ENCODE measurements around the gene LIG1.

LIG1 gene

DNA sequence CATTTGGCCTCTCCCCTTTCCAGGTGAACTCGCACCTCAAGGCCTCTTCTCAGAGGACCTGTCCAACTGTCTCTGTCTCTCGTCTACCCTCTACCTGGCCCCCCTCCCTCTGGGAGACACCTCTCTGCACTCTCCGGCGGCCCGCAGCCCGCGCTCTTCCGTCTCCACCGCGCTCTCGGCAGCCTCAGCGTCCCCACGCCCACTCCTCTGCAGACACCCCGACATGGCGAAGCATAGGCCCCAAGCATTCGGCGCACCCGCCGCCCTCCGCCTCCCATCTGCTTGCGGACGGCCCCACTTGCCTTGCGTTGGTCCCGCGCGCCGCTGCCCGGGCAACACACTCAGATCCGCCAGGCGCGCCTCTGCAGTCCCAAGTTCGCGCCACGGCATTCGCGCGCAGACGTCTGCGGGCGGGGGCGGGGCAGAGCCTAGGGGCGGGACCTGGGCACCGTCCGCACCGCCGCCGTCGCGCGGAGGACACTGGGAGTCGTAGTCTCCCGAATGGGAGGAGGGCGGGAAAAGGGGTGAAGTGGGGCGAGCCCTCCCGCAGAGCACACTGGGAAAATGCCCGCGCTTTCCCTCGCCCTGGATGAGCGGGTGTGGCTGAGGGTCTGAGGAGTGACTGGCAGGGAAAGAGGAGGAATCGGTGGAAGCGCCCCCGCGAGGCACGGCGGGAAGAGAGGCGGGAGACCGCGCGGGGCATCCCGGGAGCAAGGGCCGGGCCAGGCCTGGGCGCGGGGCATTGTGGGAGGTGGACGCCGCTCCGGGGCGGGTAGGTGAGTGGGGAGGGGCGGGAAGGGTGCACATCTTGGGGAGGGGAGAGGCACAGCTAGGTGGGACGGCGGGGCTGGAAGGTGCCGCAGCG, at the start of gene LIG1, which contains the start of gene ZSWIM9:
LIG1 (minus strand) TSS at position 406 of the 865 bp plus-strand sequence. CDS start 4,778 bp downstream, outside the sequence.
ZSWIM9 (plus strand) TSS at position 742 of the 865 bp plus-strand sequence. CDS start 1,123 bp downstream, outside the sequence.
- peak; percentile 94 to 95 for DNase-seq (ENCODE audit: low read depth in 2 of 2)

DNA sequence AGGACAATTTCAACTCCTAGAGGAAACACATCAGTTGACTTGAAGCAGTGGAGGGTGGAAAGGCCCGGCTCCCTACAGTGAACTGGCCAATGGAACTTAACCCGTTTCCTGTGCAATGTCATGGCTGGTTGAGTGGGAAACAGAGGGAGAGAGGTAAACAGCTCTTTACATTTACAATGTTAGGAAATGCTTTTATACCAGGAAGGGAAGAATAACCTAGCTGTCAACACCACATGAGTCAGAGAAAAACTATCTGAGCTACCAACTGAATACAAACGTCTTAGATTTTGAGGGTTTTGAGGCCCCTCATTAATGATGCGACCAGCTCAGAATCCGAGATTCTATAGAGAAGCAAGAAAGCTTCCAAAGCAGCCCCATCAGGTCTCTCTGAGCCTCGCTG, 48.9 kb upstream of the LIG1 start:
- peak; percentile 12 to 20 for DNase-seq (ENCODE audit: low read depth in 2 of 2)

DNA sequence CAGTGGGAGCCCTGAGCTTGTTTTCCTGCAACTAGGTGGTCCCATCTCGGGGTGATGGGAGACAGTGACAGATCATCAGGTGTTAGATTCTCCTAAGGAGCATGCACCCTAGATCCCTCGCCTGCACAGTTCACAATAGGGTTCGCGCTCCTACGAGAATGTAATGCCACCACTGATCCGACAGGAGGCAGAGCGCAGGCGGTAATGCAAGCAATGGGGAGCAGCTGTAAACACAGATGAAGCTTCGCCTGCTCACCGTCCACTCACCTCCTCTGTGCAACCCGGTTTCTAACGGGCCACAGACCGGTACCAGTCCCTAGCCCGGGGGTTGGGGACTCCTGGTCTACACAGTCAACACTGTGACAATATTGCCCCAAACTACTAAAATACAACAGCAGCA, 46.8 kb upstream of the LIG1 start:
- DNase-seq (ENCODE audit: low read depth in 2 of 2) = no peak

DNA sequence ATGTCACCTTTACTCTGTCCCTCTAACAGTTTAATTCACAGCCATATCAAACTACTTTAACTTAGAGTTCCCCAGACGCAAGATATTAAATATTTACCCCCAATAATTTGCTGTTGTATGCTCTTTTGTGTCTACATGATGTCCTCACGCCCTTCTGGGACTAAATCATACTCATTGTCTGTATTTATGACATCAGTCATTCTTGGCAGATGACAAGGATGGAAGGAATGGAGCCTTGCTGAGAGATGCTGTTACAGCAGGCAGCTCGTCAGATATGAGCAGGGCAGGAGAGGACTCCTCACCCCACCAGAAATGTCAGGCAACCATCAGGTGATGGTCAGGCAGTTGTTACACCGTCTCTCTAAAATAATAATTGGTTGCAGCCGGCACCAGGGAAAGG, 43.8 kb upstream of the LIG1 start:
- no peak for DNase-seq (ENCODE audit: low read depth in 2 of 2)

DNA sequence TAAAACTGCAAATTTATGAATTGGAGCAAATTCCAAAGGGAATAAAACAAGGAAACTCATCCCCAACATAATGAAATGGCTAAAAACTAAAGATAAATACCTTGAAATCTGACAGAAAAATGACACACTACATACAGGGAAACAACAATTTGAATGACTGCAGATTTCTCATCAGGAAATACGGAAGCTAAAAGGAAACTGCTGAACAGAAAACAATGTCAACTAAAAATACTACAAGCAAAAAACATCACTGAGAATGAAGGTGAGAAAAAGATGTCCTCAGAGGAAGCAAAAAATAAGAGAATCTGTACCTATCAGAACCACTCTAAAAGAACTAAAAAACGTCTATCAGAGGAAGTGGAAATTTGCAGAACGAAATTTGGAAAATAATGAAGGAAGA, 39.9 kb upstream of the LIG1 start:
- no peak for DNase-seq (ENCODE audit: low read depth in 2 of 2)

DNA sequence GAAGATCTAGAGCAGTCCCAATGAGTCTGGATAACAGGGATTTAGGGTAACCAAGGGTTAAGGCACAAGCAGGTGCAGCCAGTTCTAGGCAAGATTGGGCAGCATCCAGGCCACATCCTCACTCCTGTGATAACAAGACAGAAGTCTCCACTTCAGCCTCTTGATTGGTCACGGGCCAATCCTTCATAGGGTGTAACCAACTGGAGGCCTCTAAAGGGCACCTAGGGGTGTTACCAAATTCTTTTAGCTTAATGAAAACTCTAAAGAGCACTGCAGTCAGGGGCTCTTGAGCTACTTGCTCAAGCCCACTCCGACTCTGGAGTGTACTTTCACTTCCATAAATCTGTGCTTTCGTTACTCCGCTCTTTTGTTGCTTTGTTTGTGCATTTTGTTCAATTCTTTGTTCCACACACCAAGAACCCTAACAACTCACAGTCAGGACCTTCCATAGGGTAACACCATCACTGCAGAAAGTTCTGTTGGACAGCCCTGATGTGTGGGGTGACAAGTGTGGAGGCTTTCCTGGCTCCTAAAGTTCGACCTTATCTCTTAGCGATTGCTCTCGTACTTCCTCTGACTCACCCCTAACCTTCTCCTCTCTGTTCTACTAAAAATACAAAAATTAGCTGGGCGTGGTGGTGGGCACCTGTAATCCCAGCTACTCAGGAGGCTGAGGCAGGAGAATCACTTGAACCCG, 36.4 kb upstream of the LIG1 start:
- DNase-seq (ENCODE audit: low read depth in 2 of 2) = no peak

DNA sequence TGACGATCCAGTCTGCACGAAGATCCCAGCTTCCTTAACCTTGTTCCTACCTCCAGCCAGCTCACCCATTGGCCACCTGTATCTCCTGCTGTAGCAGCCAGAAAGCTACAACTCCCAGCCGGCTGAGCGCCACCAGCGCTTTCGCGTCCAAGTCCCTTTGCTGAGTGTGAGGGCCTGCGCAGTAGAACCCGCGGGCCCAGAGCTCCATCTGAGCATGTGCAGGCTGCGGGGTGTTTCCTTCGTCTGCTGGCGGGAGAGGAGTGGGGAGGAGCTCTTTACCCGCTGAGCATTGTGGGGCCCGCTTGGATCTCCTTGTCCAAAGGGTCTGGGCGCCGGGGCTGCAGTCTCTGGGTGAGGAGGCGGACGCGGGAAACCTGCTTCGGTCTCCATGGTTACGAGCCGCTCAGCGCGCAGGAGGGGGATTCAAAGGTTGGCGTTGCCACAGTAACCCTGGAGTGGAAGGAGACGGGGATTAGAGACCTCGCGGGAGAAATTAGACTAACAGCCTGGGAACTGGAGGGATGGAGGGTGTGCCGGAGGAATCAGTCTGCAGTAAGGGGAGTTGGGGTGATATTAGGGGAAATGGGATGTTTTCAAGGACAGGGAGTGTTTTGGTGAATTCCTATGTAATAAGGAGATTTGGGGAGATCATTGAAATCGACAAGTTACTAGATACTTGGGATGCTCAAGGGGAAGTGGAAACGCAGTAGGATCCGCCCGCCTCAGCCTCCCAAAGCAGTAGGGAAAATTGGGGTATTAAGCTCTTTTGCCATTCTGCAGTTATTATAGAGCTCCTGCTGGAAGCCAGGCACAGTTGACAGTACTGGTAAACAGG, 33.9 kb upstream of the LIG1 start:
- peak; percentile 82 to 88 for DNase-seq (ENCODE audit: low read depth in 2 of 2)

DNA sequence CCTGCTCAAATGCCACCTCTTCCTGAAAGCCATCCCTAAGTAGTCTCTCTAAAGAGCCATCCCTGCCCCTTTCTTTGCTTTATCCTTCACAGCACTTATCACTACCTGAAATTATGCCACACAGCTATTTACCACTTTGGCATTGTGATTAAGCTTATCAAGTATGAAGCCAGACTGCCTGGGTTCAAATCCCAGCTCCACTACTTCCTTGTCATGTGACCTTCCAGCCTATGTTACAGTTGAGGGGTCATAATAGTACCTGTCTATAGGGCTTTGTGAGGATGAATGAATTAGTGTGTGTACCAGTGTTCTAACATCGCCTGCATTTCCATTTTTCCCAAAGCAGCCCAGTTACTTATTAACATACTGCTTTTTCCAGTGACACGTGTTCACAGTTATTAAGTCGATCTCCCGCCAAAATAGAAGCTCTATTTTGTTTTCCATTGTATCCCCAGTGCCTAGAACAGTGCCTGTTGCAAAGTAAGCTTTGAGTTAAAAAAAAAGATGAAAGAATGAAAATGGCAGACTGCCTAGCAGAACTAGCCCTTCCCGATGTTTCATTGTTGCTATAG, 33.2 kb upstream of the LIG1 start:
- no peak for DNase-seq (ENCODE audit: low read depth in 2 of 2)

DNA sequence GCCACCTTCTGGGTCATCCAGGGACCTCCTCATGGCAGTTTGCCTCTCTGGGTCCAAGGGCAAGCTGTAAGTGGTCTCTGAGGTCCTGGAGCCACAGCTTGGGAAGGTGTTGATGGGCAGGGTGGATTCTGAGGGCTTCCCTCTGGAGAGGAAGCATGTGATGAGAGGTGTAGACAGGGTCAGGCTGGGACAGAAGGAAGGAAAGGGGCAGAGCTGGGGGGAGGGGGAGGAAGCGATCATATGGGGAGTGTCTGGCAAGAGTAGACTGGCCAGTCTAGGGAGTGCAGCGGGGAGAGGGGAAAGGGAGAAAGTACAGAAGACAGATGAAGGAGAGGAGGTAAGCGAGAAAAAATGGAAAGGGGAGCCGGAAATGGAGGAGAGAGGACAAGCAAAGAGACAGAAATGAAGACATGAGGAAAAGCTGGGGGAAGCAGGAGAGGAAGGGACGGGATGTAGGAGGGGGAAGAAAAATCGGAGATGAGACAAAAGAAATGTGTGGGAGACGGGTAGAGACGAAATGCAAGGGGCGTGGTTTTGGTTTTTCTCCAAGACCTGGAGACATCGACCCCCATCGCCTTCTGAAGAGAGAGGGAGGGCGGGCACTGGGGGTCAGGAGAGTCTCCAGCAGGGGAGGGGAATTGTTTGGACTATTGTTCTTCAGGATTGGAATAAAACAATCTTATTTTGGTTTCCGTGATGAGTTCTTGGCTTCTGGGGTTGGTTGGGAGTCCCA, 27.0 kb upstream of the LIG1 start:
- DNase-seq (ENCODE audit: low read depth in 2 of 2) = no peak

DNA sequence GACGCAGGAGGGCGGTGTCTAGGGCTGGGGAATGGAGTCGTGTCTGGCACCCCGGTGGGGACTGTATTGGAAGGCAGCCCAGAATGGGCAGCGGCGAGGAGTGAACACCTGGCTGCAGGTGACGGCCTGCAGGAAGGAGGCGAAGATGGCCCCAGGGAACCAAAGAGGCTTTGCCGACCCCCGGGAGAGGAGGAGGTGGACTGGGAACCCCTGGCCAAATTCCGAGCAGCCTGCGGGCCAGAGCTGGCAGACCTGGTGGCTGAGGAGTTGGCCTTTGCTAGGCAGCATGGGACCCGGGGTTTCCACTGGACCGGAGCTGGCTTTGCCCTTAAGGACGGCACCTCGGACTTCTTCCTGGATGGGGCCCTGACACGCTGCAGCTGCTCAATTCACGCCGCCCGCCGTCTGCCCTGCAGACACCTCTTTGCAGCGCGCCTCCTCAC, 26.2 kb upstream of the LIG1 start:
- DNase-seq (ENCODE audit: low read depth in 2 of 2) = no peak

DNA sequence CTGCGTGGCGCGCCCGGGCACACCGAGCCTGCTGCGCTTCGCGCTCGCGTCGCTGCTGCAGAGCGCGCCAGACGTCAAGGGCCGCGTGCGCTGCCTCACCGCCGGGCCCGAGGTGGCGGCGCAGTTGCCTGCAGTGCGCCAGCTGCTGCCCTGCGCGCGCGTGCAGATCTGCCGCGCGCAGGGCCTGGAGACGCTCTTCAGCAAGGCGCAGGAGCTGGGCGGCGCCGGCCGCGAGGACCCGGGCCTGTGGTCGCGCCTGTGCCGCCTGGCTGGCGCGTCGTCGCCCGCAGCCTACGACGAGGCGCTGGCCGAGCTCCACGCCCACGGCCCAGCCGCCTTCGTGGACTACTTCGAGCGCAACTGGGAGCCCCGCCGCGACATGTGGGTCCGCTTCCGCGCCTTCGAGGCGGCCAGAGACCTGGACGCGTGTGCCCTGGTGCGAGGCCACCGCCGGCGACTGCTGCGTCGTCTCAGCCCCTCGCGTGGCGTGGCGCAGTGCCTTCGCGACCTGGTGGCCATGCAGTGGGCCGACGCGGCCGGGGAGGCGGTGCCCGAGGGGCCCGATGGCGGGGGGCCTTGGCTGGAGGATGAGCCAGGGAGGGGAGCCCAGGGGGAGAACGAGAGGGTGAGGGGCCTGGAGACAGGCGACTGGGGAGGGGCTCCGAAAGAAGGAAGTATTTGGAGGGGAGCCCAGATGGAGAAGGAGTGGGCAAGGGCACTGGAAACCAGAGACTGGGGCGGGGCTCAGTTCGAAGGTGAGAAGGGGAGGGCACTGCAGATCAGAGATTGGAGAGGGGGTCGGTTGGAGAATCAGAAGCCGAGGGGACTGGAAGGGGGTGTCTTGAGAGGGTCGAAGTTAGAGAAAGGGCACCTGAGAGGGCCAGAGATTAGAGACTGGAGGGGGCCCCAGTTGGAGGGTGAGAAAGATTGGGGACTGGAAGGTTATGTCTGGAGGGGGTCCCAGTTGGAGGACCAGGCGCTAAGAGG, 25.0 kb upstream of the LIG1 start:
- no peak for DNase-seq (ENCODE audit: low read depth in 2 of 2)

DNA sequence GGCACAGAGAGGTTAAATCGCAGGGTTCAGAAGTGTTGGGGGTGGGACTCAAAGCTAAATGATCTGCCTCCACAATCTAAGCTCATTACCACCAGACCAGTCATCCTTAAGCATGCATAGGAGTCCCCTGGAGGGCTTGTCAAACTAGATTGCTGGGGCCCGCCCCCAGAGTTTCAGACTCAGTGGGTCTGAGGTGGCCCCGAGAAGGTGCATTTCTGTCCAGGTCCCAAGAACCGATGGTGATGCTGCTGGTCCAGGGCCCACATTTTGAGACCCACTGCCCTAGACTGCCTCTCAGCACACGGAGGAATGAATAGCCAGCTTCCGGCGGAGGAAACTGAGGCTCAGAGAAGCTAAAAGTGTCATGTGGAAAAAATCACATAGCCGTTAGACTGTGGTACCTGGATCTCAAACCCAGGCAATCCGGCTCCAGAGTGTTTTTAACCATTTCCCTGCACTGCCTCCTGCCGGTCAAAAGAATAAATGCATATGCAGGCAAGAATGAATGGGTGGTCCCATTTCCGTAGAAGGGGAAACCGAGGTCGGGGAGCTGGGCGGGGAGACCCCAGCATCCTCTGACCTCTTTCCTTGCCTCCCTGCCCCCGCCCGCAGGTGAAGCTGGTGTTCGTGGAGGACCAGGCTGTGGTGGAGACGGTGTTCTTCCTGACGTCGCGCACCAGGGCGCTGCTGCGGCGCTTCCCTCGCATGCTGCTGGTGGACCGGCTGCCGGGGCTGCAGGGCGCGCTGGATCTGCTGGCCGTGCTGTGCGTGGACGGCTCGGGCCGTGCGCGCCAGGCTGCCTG, 24.1 kb upstream of the LIG1 start:
- DNase-seq (ENCODE audit: low read depth in 2 of 2) = no peak

DNA sequence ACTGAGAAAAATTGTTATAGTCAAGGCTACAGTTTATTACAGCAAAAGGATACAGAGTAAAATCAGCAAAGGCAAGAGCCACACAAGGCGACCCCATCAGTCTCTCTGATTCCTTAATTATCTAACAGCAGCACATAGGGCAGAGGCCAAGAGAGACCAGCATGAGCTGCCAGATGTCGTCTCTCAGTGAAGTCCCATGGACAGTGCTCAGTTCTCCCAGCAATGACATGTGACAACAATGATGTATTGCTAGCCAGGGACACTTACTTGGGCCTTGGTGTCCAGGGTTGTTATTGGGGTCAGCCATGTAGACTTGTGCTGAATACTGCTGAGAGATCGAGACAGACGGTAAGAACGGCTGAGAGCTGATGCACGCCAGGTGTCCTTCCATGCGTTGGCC, 22.6 kb upstream of the LIG1 start:
- no peak for DNase-seq (ENCODE audit: low read depth in 2 of 2)

DNA sequence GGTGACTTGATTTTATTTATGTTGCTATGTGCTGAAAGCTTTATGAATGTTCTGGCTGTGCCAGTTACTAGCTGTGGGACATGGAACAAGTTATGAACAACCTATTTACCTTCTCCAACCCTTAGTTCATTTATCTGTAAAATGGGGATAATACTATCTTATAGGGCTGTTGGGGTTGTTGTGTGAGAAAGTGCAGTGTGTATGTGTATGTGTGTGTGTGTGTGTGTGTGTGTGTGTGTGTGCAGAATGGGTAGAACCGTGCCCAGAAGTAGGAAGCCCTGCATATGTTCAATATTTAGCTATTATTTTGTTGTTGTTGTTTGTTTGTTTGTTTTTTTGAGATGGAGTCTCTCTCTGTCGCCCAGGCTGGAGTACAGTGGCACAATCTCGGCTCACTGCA, 20.7 kb upstream of the LIG1 start:
- no peak for DNase-seq (ENCODE audit: low read depth in 2 of 2)

DNA sequence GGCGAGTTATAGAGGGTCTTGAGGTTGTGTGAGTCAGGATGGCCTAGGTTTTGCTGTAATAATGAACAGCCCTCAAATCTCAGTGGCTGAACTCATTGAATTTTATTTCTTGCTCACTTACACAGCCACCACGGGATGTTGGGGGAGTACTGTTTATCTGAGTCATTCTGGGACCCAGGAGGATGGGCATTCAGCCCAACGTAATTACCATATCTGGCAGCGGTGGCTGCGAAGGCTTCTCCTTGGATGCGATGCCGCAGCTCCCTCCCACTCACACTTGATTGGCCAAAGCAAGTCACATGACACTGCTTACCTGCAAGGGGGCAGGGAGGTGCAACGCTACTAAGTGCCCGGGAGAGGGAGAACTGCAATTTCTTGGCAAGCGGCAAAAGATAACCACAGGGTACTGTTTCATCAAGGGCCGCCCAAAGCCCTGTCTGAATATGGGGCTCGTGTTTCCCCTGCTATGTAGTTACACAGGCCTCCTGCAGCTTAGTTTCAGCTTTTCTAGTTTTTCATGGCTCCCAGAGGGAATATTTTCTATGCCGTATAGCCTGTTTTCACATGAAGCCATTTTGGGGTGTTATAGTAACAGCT, 20.2 kb upstream of the LIG1 start:
- DNase-seq (ENCODE audit: low read depth in 2 of 2) = no peak

DNA sequence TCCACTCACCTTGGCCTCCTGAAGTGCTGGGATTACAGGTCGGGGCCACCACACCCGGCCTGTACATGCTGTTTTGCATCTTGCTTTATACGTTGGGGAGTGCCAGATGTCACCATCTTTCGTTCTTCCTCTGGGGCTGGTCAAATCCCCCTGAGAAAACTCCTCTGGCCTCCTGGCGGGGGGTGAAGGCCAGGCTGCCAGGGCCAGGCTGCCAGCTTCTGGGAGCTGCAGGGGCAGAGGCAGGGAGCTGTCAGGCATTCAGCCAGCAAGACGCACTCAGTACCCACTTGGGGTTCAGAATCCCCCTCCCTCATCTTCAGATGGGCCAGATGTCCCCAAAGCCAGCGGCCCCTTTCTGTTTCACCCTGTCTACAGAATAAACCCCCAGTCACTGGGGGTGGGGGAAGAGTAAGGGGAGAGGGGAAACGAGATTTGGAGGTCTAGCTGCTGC, 16.4 kb upstream of the LIG1 start:
- no peak for DNase-seq (ENCODE audit: low read depth in 2 of 2)

DNA sequence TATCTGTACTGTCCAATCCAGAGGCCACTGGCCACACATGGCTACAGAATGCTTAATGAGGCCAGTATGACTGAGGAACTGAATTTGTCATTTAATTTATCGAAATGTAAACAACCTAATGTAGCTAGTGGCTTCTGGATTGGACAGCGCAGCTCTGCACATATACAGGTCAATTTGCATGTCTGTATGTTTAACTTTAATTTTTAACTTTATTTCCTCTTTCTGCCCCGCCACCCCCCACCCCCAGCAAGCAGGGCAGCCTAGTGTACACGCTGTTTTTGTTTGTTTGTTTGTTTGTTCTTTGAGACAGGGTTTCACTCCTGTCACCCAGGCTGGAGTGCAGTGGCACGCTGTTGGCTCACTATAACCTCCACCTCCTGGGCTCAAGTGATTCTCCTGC, 15.9 kb upstream of the LIG1 start:
- DNase-seq (ENCODE audit: low read depth in 2 of 2) = no peak

DNA sequence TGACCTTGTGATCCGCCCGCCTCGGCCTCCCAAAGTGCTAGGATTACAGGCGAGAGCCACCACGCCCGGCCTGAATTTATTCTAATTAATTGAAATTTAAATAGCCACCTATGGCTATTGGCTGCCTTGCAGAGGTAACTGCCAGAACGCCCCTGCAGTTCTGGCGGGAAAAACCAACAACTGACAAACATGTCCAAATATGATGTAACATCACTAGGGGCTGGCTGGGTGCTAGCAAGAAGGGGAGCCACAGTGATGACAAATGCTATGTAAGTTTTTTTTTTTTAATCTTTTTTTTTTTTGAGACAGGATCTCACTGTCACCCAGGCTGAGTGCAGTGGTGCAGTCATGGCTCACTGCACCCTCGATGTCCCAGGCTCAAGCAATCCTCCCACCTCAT, 13.2 kb upstream of the LIG1 start:
- no peak for DNase-seq (ENCODE audit: low read depth in 2 of 2)

Measured in fibroblast of skin of left quadriceps (primary cell).